ENCODE results near the gene IGFBP2.

- TF ChIP-seq CTCF (IDR thresholded peaks at IDR 0.05) (no peak), POLR2A (IDR thresholded peaks at IDR 0.05) (no peak)
These were observed 28.6 kb downstream of the IGFBP2 start for GRCh38 chr2:216661639-216662375.
